GM23338 (cell line): ENCODE measurements around the gene ADAMTS13. TPM values are rescaled to one million over a fixed set of nuclear protein-coding genes. Genes with fewer than 3 reads are reported as not detected.

Experiments used
- ATAC-seq: fragments of 200-7000 bp; cut with Tn5 transposase; 3 replicates; pipeline ENCODE4 v1.9.1; 2020
- DNase-seq: peaks from one replicate; pipeline ENCODE4 v3.0.0-alpha.2; 2015; ENCODE audit warnings: low spot score
- H2AFZ ChIP-seq: fragments of 200-600 bp; sonication (generic); 2 replicates; pipeline ENCODE4 v1.8.0; 2016; ENCODE audit warnings: antibody characterized with exemption, mild to moderate bottlenecking, moderate library complexity
- H3F3A ChIP-seq: fragments of 200-600 bp; sonication (generic); replicated peaks from 2 replicates; pipeline ENCODE4 v1.8.0; 2017; ENCODE audit warnings: antibody characterized with exemption, mixed run types, low read depth
- H3K27ac ChIP-seq: fragments of 200-600 bp; sonication (generic); 2 replicates; pipeline ENCODE4 v1.6.1; 2016; ENCODE audit warnings: low read depth
- H3K27me3 ChIP-seq: fragments of 200-600 bp; sonication (generic); 2 replicates; pipeline ENCODE4 v1.8.0; 2016; ENCODE audit warnings: mild to moderate bottlenecking, mixed run types, moderate library complexity; ENCODE audit not compliant: insufficient read depth
- H3K36me3 ChIP-seq: fragments of 200-600 bp; sonication (generic); 2 replicates; pipeline ENCODE4 v1.8.0; 2016; ENCODE audit warnings: mild to moderate bottlenecking; ENCODE audit not compliant: insufficient read depth
- H3K4me1 ChIP-seq: fragments of 200-600 bp; sonication (generic); 2 replicates; pipeline ENCODE4 v1.8.0; 2016; ENCODE audit warnings: mild to moderate bottlenecking, moderate library complexity; ENCODE audit not compliant: insufficient read depth
- H3K4me2 ChIP-seq: fragments of 200-600 bp; sonication (generic); 2 replicates; pipeline ENCODE4 v1.7.1; 2017; ENCODE audit warnings: mixed run types
- H3K4me3 ChIP-seq: fragments of 200-600 bp; sonication (generic); 2 replicates; pipeline ENCODE4 v1.6.1; 2016; ENCODE audit warnings: mixed run types
- H3K79me2 ChIP-seq: fragments of 200-600 bp; sonication (generic); replicated peaks from 2 replicates; pipeline ENCODE4 v1.8.0; 2017; ENCODE audit warnings: mild to moderate bottlenecking; ENCODE audit not compliant: insufficient read depth
- H3K9me2 ChIP-seq: fragments of 200-600 bp; sonication (generic); 2 replicates; pipeline ENCODE4 v1.8.0; 2017; ENCODE audit not compliant: insufficient read depth
- H4K20me1 ChIP-seq: fragments of 200-600 bp; sonication (generic); replicated peaks from 2 replicates; pipeline ENCODE4 v1.8.0; 2017; ENCODE audit warnings: mild to moderate bottlenecking; ENCODE audit not compliant: insufficient read depth
- H3K27ac Mint-ChIP-seq: 2 replicates; pipeline ENCODE4 v1.8.0; 2020; ENCODE audit warnings: inconsistent platforms, mild to moderate bottlenecking, moderate library complexity, mixed read lengths
- H3K27me3 Mint-ChIP-seq: 3 replicates; pipeline ENCODE4 v1.8.0; 2022; ENCODE audit warnings: low read depth, mild to moderate bottlenecking, moderate library complexity, mixed read lengths, inconsistent platforms; ENCODE audit not compliant: insufficient read depth, poor library complexity
- H3K36me3 Mint-ChIP-seq: 3 replicates; pipeline ENCODE4 v1.8.0; 2021; ENCODE audit warnings: low read depth, mild to moderate bottlenecking, inconsistent platforms, moderate library complexity, mixed read lengths
- H3K4me1 Mint-ChIP-seq: 3 replicates; pipeline ENCODE4 v1.8.0; 2020; ENCODE audit warnings: mild to moderate bottlenecking, inconsistent platforms, mixed read lengths
- H3K4me3 Mint-ChIP-seq: 3 replicates; pipeline ENCODE4 v1.8.0; 2021; ENCODE audit warnings: moderate library complexity, mild to moderate bottlenecking, inconsistent platforms, mixed read lengths
- H3K9me3 Mint-ChIP-seq: 3 replicates; pipeline ENCODE4 v1.8.0; 2020; ENCODE audit warnings: moderate library complexity, mild to moderate bottlenecking, inconsistent platforms, mixed read lengths
- CREB1 ChIP-seq: fragments of 250-450 bp; sonication (Bioruptor Pico); IDR thresholded peaks from 2 replicates; pipeline ENCODE4 v1.5.0; 2020; ENCODE audit warnings: low read depth, mild to moderate bottlenecking, moderate library complexity
- EZH2 ChIP-seq: fragments of 200-600 bp; sonication (generic); IDR thresholded peaks from one replicate; pipeline ENCODE4 v1.8.0; 2017; ENCODE audit warnings: antibody characterized with exemption, mild to moderate bottlenecking, low read depth; ENCODE audit not compliant: unreplicated experiment
- EZH2phosphoT487 ChIP-seq: fragments of 200-600 bp; sonication (generic); IDR thresholded peaks from one replicate; pipeline ENCODE4 v1.8.1; 2018; ENCODE audit warnings: antibody characterized with exemption; ENCODE audit not compliant: unreplicated experiment
- JUNB ChIP-seq: IDR thresholded peaks from one replicate; pipeline ENCODE4 v1.6.1; 2016; ENCODE audit warnings: antibody characterized with exemption; ENCODE audit not compliant: unreplicated experiment
- NANOG ChIP-seq: IDR thresholded peaks from 2 replicates; pipeline ENCODE4 v1.6.1; 2016; ENCODE audit warnings: antibody characterized with exemption, borderline replicate concordance
- POLR2AphosphoS5 ChIP-seq: IDR thresholded peaks from 2 replicates; pipeline ENCODE4 v1.6.1; 2016; ENCODE audit warnings: antibody characterized with exemption, low read depth
- STAT1 ChIP-seq: IDR thresholded peaks from one replicate; pipeline ENCODE4 v1.6.1; 2016; ENCODE audit warnings: antibody characterized with exemption; ENCODE audit not compliant: unreplicated experiment
- ZNF114 ChIP-seq: fragments of 250-450 bp; sonication (Bioruptor Pico); IDR thresholded peaks from 2 replicates; pipeline ENCODE4 v1.5.0; 2020; ENCODE audit warnings: mild to moderate bottlenecking, moderate library complexity
- ZNF331 ChIP-seq: fragments of 250-450 bp; sonication (Bioruptor Pico); IDR thresholded peaks from 2 replicates; pipeline ENCODE4 v1.5.0; 2020; ENCODE audit warnings: low read depth, mild to moderate bottlenecking, moderate library complexity
- polyA plus RNA-seq: library from polyadenylated mRNA; unstranded; fragments of >200 nt; fragmentation: Nextera tagmentation; extraction: Ambion mirVana; gene quantifications from 2 replicates; pipeline ENCODE4 v1.2.1, GENCODE V29; 2016
- total RNA-seq: library from RNA; depleted of rRNA; stranded (reverse); fragments of >200 nt; shearing (Covaris generic); gene quantifications from 2 replicates; pipeline ENCODE4 v1.2.3, GENCODE V29; 2014
- TF ChIP-seq, protein P1 (sequence below): fragments of 250-450 bp; sonication (Bioruptor Pico); IDR thresholded peaks from 2 replicates; pipeline ENCODE4 v1.5.0; 2020; ENCODE audit warnings: mild to moderate bottlenecking, moderate library complexity
- TF ChIP-seq, protein P2 (sequence below): IDR thresholded peaks from one replicate; pipeline ENCODE4 v1.6.1; 2018; ENCODE audit warnings: antibody characterized with exemption; ENCODE audit not compliant: unreplicated experiment
- TF ChIP-seq, protein P3 (sequence below), 2 experiments: fragments of 200-600 bp in 1 of 2; sonication (generic) in 1 of 2; conservative IDR thresholded peaks; 2 replicates each; pipeline versions ENCODE4 v1.5.1 to v1.6.1; 2016 to 2017; ENCODE audit warnings: antibody characterized with exemption in 2 of 2, low read depth in 2 of 2, mild to moderate bottlenecking in 2 of 2, moderate library complexity in 1 of 2
- TF ChIP-seq, protein P4 (sequence below): IDR thresholded peaks from 2 replicates; pipeline ENCODE4 v1.6.1; 2016; ENCODE audit warnings: antibody characterized with exemption

The ADAMTS13 gene
- total and polyA plus RNA-seq, 2 experiments from 2014 or later, result 6.0 TPM

DNA sequence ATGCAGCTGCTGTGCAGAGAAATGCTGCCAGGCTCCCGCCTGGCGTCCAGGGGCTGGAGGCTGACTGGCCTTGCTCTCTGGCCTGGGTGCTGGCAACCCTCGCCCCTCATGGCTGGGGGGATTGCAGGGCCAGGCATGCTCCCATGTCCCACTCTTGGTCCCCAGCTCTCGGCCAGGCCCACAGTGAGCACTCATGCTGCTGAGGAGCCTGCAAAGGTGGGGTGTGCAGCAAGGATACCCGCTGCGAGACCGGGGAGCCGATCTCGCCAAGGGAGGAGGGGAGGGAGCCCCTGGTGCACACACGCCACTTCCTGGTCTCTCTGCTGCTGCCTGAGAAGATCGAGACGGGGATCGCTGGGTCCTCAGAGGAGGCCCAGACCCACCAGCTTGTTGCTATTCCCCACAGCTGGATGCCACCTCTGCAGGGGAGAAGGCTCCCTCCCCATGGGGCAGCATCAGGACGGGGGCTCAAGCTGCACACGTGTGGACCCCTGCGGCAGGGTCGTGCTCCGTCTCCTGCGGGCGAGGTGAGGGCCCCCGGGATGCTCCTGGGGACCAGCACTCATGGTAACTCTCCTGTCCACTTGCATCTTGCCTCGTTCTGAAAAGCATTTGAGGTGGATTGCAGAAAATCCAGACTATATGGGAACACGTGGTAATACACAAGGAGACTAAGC lies 23.3 kb downstream of the ADAMTS13 start:
- Mint-ChIP-seq H3K27ac (no peak overlapping the region), H3K9me3 (no peaks in the 10 kb centered on the region), H3K4me1 (no peaks in the 10 kb centered on the region), H3K27me3 (peaks cover 4% of the 10 kb centered on the region), H3K4me3 (no peak overlapping the region), H3K36me3 (no peaks in the 10 kb centered on the region; the same call in 2 of the 3 replicates)
- Histone ChIP-seq H3K4me2 (no peak overlapping the region), H3K4me3 (no peak overlapping the region), H3K27ac (no peak overlapping the region), H3K4me1 (no peaks in the 10 kb centered on the region), H4K20me1 (no peaks in the 10 kb centered on the region), H3K36me3 (no peaks in the 10 kb centered on the region), H3K9me2 (no peaks in the 10 kb centered on the region), H3K79me2 (no peaks in the 10 kb centered on the region), H3K27me3 (no peaks in the 10 kb centered on the region), H3F3A (no peaks in the 10 kb centered on the region), H2AFZ (no peak overlapping the region)
- DNase-seq, result no peak
- no peak for TF ChIP-seq STAT1
- no peak for TF ChIP-seq EZH2phosphoT487
- TF ChIP-seq ZNF114 (CRISPR knock-in tag), result no peak
- TF ChIP-seq POLR2AphosphoS5, result no peak
- TF ChIP-seq, protein P1, sequence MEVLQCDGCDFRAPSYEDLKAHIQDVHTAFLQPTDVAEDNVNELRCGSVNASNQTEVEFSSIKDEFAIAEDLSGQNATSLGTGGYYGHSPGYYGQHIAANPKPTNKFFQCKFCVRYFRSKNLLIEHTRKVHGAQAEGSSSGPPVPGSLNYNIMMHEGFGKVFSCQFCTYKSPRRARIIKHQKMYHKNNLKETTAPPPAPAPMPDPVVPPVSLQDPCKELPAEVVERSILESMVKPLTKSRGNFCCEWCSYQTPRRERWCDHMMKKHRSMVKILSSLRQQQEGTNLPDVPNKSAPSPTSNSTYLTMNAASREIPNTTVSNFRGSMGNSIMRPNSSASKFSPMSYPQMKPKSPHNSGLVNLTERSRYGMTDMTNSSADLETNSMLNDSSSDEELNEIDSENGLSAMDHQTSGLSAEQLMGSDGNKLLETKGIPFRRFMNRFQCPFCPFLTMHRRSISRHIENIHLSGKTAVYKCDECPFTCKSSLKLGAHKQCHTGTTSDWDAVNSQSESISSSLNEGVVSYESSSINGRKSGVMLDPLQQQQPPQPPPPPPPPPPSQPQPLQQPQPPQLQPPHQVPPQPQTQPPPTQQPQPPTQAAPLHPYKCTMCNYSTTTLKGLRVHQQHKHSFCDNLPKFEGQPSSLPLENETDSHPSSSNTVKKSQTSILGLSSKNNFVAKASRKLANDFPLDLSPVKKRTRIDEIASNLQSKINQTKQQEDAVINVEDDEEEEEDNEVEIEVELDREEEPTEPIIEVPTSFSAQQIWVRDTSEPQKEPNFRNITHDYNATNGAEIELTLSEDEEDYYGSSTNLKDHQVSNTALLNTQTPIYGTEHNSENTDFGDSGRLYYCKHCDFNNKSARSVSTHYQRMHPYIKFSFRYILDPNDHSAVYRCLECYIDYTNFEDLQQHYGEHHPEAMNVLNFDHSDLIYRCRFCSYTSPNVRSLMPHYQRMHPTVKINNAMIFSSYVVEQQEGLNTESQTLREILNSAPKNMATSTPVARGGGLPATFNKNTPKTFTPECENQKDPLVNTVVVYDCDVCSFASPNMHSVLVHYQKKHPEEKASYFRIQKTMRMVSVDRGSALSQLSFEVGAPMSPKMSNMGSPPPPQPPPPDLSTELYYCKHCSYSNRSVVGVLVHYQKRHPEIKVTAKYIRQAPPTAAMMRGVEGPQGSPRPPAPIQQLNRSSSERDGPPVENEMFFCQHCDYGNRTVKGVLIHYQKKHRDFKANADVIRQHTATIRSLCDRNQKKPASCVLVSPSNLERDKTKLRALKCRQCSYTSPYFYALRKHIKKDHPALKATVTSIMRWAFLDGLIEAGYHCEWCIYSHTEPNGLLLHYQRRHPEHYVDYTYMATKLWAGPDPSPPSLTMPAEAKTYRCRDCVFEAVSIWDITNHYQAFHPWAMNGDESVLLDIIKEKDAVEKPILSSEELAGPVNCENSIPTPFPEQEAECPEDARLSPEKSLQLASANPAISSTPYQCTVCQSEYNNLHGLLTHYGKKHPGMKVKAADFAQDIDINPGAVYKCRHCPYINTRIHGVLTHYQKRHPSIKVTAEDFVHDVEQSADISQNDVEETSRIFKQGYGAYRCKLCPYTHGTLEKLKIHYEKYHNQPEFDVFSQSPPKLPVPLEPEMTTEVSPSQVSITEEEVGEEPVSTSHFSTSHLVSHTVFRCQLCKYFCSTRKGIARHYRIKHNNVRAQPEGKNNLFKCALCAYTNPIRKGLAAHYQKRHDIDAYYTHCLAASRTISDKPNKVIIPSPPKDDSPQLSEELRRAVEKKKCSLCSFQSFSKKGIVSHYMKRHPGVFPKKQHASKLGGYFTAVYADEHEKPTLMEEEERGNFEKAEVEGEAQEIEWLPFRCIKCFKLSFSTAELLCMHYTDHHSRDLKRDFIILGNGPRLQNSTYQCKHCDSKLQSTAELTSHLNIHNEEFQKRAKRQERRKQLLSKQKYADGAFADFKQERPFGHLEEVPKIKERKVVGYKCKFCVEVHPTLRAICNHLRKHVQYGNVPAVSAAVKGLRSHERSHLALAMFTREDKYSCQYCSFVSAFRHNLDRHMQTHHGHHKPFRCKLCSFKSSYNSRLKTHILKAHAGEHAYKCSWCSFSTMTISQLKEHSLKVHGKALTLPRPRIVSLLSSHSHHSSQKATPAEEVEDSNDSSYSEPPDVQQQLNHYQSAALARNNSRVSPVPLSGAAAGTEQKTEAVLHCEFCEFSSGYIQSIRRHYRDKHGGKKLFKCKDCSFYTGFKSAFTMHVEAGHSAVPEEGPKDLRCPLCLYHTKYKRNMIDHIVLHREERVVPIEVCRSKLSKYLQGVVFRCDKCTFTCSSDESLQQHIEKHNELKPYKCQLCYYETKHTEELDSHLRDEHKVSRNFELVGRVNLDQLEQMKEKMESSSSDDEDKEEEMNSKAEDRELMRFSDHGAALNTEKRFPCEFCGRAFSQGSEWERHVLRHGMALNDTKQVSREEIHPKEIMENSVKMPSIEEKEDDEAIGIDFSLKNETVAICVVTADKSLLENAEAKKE (CRISPR knock-in tag), result no peak
- TF ChIP-seq, protein P2, sequence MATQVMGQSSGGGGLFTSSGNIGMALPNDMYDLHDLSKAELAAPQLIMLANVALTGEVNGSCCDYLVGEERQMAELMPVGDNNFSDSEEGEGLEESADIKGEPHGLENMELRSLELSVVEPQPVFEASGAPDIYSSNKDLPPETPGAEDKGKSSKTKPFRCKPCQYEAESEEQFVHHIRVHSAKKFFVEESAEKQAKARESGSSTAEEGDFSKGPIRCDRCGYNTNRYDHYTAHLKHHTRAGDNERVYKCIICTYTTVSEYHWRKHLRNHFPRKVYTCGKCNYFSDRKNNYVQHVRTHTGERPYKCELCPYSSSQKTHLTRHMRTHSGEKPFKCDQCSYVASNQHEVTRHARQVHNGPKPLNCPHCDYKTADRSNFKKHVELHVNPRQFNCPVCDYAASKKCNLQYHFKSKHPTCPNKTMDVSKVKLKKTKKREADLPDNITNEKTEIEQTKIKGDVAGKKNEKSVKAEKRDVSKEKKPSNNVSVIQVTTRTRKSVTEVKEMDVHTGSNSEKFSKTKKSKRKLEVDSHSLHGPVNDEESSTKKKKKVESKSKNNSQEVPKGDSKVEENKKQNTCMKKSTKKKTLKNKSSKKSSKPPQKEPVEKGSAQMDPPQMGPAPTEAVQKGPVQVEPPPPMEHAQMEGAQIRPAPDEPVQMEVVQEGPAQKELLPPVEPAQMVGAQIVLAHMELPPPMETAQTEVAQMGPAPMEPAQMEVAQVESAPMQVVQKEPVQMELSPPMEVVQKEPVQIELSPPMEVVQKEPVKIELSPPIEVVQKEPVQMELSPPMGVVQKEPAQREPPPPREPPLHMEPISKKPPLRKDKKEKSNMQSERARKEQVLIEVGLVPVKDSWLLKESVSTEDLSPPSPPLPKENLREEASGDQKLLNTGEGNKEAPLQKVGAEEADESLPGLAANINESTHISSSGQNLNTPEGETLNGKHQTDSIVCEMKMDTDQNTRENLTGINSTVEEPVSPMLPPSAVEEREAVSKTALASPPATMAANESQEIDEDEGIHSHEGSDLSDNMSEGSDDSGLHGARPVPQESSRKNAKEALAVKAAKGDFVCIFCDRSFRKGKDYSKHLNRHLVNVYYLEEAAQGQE, result no peak
- no peak for TF ChIP-seq JUNB
- no peak for TF ChIP-seq EZH2
- TF ChIP-seq, protein P3, sequence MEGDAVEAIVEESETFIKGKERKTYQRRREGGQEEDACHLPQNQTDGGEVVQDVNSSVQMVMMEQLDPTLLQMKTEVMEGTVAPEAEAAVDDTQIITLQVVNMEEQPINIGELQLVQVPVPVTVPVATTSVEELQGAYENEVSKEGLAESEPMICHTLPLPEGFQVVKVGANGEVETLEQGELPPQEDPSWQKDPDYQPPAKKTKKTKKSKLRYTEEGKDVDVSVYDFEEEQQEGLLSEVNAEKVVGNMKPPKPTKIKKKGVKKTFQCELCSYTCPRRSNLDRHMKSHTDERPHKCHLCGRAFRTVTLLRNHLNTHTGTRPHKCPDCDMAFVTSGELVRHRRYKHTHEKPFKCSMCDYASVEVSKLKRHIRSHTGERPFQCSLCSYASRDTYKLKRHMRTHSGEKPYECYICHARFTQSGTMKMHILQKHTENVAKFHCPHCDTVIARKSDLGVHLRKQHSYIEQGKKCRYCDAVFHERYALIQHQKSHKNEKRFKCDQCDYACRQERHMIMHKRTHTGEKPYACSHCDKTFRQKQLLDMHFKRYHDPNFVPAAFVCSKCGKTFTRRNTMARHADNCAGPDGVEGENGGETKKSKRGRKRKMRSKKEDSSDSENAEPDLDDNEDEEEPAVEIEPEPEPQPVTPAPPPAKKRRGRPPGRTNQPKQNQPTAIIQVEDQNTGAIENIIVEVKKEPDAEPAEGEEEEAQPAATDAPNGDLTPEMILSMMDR (conservative IDR thresholded peaks at IDR 0.05; ENCODE audit: low read depth in 2 of 2), result no peak
- TF ChIP-seq, protein P4, sequence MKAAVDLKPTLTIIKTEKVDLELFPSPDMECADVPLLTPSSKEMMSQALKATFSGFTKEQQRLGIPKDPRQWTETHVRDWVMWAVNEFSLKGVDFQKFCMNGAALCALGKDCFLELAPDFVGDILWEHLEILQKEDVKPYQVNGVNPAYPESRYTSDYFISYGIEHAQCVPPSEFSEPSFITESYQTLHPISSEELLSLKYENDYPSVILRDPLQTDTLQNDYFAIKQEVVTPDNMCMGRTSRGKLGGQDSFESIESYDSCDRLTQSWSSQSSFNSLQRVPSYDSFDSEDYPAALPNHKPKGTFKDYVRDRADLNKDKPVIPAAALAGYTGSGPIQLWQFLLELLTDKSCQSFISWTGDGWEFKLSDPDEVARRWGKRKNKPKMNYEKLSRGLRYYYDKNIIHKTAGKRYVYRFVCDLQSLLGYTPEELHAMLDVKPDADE, result no peak
- TF ChIP-seq CREB1 (CRISPR knock-in tag), result no peak
- TF ChIP-seq ZNF331 (CRISPR knock-in tag), result no peak
- TF ChIP-seq NANOG, result no peak
- ATAC-seq, result no peak
